Activated CD8-positive, alpha-beta memory T cell treated with anti-CD3 and anti-CD28 coated beads for 1 hour (primary cell): ENCODE data around the gene NRTN.
"Not testable (repeated sequence)": the region's sequence is repeated elsewhere in the genome, so short reads cannot be mapped to it uniquely, and the experiment has no call there.

ENCODE experiments used
- DNase-seq, 2 donors: peaks; one replicate each; pipeline ENCODE4 v3.0.0-alpha.2; 2020; ENCODE audit warnings: low read depth in 1 of 2; ENCODE audit errors: extremely low read depth in 1 of 2

Gene NRTN

GRCh38 chr19:5832527-5833216, 27.8 kb downstream of the NRTN start:
- DNase-seq = no peak

GRCh38 chr19:5837761-5838352, 33.0 kb downstream of the NRTN start:
- DNase-seq = no peak

- no peak for DNase-seq
Measured at GRCh38 chr19:5838353-5839064, 33.6 kb downstream of the NRTN start.

GRCh38 chr19:5839065-5840017, 34.5 kb downstream of the NRTN start, which contains the start of gene FUT6:
FUT6 (minus strand) TSS chr19:5839702; CDS start chr19:5832567, 7,135 bp downstream.
- DNase-seq = no peak

- DNase-seq = not testable (repeated sequence)
Measured at GRCh38 chr19:5841735-5842111, 36.9 kb downstream of the NRTN start.

- no peak for DNase-seq
Measured at GRCh38 chr19:5843295-5843927, 38.5 kb downstream of the NRTN start.

GRCh38 chr19:5844456-5845433, 39.9 kb downstream of the NRTN start:
- no peak for DNase-seq

- not testable (repeated sequence) for DNase-seq
Measured at GRCh38 chr19:5847846-5848245, 43.0 kb downstream of the NRTN start.

- DNase-seq = not testable (repeated sequence)
Measured at GRCh38 chr19:5848621-5849020, 43.8 kb downstream of the NRTN start.

- no peak for DNase-seq
Measured at GRCh38 chr19:5850189-5850588, 45.3 kb downstream of the NRTN start.

- no peak for DNase-seq
Measured at GRCh38 chr19:5850743-5851293, 46.0 kb downstream of the NRTN start.

GRCh38 chr19:5851302-5851701, 46.4 kb downstream of the NRTN start, which contains the start of gene FUT3:
FUT3 (minus strand) TSS chr19:5851449.
- no peak for DNase-seq

- not testable (repeated sequence) for DNase-seq
Measured at GRCh38 chr19:5854121-5854520, 49.3 kb downstream of the NRTN start.

GRCh38 chr19:5855151-5855550, 50.3 kb downstream of the NRTN start:
- DNase-seq = not testable (repeated sequence)

- DNase-seq = no peak
Measured at GRCh38 chr19:5857203-5858081, 52.6 kb downstream of the NRTN start.

GRCh38 chr19:5863030-5863665, 58.3 kb downstream of the NRTN start:
- no peak for DNase-seq

GRCh38 chr19:5864013-5864720, 59.3 kb downstream of the NRTN start:
- no peak for DNase-seq
